SIG-M5 (cell line): ENCODE measurements around the gene PIN1.
"Not testable (repeated sequence)": the region's sequence is repeated elsewhere in the genome, so short reads cannot be mapped to it uniquely, and the experiment has no call there.

Source experiments
- DNase-seq: peaks from one replicate; lab custom pipeline; 2025; lab: John Stamatoyannopoulos, UW

PIN1 gene

DNA sequence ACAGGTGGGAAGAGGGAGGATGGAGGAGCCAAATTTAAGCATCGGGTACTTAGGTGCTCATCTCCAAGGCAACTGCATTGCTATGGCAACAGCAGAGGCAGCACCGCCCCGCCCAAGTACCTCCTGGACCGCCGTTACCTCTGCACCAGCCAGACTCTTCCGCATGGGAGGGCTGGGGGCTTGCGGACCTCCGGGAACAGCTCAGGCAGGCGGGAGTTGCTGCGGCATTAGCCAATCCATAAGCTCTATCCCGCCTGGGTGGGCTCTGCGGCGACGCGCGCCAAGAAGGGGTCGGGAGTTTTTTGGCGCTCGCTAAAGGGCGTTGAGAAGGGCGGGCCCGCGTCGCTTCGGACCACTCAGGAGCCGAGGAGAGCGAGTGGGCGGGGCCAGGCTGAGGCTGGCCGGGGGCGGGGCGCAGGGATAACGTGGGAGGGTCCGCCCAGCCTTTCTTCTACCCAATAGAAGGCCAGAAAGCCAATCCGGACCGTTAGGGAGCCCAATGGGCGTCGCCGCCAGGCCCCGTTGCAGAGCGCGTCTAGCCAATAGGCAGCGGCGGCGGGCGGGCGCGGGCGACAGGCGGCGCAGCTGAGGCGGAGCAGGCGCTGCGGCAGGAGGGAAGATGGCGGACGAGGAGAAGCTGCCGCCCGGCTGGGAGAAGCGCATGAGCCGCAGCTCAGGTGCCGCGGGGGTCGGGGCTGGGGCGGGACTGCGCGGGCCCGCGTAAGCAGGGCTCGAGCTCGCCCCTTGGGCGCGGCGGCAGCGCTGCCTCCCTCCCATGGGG lies at the start of gene PIN1:
Gene PIN1 (plus strand): TSS at position 593 of the 781 bp plus-strand sequence. CDS start 27 bp downstream, at position 620.
- DNase-seq = peak; percentile 79

DNA sequence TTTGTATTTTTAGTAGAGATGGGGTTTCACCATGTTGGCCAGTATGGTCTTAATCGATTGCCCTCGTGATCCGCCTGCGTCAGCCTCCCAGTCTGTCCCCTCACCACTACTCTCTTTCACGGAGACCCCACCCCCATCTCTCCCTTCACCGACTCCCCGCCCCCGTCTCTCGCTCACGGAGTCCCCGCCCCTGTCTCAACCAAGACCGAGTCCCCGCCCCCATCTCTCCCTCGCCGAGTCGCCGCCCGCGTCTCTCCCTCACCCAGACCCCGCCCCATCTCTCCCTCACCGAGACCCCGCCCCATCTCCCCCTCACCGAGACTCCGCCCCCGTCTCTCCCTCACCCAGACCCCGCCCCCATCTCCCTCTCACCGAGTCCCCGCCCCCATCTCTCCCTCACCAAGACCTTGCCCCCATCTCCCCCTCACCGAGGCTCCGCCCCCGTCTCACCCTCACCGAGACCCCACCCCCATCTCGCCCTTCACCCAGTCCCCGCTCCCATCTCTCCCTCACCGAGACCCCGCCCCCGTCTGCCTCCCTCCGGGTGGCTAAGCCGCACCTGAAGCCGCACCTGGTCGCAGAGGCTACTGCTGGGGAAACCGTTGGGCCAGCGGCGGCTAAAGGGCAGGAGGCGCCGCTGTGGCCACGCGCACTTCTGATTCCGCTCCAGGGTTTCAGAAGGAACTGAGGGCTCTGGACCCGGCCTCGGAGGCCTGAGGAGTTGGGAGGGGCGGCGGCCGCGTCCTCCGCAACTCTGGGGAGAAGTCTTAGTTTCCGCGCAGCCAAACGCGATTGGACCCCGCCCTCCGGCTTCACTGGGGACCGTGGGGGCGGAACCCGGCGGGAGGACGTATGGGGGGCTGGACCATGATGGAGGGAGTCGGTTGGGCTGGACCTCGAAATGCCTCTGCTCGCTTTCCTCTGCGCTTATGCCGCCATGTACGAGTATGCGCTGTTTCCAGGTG lies 49.5 kb upstream of the PIN1 start:
- DNase-seq = no peak

DNA sequence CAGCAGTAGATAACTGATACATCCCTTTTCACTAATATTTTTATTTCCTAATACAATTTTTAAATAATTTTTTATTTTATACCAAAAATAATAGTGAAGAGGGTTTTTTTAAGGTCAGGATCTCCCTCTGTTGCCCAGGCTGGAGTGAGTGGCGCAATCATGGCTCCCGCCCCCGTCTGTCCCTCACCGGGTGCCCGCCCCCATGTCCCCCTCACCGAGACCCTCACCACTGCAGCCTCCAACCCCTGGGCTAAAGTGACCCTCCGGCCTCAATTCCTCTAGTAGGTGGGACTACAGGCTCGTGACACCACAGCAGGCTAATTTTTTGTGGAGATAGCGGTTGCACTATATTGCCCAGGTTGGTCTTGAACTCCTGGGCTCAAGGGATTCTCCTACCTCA lies 48.8 kb upstream of the PIN1 start:
- no peak for DNase-seq

GRCh38 chr19:9786819-9787218 lies 48.3 kb upstream of the PIN1 start:
- DNase-seq = no peak

DNA sequence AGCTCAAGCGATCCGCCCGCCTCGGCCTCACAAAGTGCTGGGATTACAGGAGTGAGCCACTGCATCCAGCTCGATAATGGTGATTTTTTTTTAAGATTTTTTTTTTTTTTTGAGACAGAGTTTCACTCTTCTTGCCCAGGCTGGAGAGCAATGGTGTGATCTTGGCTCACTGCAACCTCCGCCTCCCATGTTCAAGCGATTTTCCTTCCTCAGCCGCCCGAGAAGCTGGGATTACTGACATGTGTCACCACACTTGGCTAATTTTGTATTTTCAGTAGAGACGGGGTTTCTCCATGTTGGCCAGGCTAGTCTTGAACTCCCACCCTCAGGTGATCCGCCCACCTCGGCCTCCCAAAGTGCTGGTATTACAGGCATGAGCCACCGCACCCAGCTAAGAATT lies 46.5 kb upstream of the PIN1 start:
- not testable (repeated sequence) for DNase-seq

DNA sequence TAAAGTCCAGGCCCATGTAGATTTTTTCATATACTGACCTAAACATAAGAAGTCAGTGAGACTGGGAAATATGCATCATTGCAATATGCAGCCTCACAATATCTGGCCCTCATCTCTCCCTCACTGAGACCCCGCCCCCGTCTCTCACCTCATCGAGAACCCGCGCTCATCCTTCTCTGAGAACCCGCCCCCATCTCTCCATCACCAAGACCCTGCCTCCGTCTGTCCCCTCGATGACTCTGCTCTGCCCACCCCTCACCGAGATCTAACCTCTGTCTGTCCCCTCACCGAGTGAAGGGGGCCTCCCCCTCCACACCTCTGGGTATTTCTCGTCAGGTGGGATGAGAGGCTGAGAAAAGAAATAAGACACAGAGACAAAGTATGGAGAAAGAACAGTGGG lies 46.1 kb upstream of the PIN1 start:
- no peak for DNase-seq

DNA sequence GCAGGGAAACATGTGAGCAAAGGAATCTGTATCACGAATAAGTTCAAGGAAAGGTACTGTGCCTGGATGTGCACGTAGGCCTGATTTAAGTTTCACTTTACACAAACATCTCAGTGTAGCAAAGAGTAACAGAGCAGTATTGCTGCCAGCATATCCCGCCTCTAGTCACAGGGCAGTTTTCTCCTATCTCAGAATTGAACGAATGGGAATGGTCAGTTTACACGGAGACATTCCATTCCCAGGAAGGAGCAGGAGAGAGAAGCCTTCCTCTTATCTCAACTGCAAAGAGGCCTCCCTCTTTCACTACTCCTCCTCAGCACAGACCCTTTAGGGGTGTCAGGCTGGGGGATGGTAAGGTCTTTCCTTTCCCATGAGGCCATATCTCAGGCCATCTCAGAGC lies 45.5 kb upstream of the PIN1 start:
- not testable (repeated sequence) for DNase-seq

DNA sequence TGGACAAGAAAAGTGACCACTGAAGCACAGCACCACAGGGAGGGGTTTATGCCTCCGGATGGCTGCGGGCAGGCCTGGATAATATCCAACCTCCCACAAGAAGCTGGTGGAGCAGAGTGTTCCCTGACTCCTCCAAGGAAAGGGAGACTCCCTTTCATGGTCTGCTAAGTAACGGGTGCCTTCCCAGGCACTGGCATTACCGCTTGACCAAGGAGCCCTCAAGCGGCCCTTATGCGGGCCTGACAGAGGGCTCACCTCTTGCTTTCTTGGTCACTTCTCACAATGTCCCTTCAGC lies 44.1 kb upstream of the PIN1 start:
- DNase-seq = not testable (repeated sequence)

- DNase-seq = no peak
Observed at GRCh38 chr19:9791552-9792205, 43.4 kb upstream of the PIN1 start.

DNA sequence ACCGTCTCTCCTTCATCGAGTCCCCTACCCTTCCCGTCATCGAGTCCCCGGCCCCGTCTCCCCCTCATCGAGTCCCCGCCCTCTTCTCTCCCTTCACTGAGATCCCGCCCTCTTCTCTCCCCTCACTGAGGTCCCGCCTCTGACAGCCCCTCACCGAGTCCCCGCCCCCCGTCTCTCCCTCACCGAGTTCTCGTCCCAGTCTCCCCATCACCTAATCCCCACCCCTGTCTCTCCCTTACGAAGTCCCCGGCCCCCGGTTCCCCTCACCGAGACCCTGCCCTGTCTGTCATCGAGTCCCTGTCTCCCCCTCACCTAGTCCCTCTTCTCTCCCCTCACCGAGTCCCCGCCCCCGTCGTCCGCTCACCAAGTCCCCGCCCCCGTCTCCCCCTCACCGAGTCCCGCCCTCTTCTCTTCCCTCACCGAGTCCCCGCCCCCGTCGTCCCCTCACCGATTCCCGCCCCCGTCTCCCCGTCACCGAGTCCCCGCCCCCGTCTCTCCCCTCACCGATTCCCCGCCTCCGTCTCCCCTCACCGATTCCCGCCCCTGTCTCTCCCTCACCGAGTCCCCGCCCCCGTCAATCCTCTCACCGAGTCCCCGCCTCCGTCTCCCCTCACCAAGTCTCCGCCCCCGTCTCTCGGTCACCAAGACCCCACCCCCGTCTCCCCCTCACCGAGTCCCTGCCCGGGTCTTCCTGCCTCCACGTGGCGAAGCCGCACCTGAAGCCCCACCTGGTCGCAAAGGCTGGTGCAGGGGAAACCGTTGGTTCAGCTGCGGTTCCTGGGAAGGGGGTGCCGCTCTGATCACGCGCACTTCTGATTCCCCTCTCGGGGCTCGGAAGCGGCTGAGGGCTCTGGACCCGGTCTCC lies 42.7 kb upstream of the PIN1 start:
- no peak for DNase-seq

DNA sequence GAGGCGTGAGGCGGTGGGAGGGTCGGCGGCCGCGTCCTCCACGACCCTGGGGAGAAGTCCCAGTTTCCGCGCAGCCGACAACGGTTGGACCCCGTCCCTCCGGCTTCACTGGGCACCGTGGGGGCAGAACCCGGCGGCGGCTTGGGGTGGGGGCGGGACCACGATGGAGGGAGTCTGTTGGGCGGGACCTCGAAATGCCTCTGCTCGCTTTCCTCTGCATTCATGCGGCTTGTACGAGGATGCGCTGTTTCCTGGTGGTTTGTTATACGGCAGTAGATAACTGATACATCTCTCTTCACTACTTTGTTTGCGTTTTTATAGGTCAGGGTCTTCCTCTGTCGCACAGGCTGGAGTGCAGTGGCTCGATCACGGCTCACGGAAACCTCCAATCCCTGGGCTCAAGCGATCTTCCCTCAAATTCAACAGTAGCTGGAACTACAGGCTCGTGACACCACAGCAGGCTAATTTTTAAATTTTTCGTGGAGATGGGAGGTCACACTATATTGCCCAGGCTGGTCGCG lies 42.0 kb upstream of the PIN1 start:
- DNase-seq = no peak

- peak; percentile 46 for DNase-seq
Observed at GRCh38 chr19:9796113-9796773, 38.9 kb upstream of the PIN1 start.

DNA sequence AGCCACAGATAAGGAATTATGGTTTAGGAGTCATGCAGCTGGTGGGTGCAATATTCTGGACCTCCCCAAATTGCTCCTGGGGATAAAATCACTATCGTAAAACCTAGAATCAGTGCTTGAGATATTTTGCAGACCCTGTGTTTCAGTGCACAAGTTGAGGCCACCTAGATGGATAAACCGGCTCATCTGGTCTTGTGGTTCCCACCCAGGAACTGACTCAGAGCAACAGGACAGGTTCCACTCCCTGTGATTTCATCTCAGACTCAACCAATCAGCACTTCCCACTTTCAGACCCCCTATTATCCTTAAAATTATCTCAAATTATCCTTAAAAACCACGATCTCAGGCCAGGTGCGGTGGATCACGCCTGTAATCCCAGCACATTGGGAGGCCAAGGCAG lies 37.2 kb upstream of the PIN1 start:
- no peak for DNase-seq

DNA sequence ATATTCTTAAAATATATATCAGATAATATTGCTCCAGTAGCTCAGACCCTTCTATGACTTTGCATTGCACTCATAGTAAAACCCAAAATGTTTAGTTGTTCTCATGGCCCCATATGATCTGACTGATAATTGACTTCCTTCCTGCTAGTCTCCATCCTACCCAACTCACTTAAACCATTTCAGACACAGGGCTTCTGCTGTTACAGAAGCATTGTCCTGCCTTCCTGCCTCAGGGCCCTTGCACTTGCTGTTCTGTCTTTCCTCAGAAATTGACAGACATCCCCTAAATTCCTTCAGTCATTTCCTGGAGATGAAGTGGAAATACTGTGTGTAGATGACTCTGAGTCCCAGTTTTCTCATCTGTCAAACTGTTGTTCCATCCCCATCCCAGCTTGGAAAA lies 36.0 kb upstream of the PIN1 start:
- no peak for DNase-seq

GRCh38 chr19:9801976-9802375 lies 33.1 kb upstream of the PIN1 start:
- no peak for DNase-seq

DNA sequence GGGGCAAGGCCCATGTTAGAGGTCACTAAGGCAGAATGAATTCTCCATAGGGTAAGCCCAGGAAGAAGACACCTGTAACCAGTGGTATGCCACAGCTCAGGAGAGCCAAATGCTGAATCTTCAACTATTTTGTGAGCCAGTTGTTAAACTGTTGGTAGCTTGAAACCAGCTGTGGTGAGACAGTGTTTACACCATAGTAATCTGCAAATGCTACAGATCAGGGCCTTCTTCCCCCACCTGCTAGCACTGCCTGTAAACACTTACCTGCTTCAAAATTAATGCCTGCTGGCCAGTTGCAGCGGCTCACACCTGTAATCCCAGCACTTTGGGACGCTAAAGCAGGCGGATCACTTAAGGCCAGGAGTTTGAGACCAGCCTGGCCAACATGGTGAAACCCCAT lies 28.3 kb upstream of the PIN1 start:
- DNase-seq = no peak

DNA sequence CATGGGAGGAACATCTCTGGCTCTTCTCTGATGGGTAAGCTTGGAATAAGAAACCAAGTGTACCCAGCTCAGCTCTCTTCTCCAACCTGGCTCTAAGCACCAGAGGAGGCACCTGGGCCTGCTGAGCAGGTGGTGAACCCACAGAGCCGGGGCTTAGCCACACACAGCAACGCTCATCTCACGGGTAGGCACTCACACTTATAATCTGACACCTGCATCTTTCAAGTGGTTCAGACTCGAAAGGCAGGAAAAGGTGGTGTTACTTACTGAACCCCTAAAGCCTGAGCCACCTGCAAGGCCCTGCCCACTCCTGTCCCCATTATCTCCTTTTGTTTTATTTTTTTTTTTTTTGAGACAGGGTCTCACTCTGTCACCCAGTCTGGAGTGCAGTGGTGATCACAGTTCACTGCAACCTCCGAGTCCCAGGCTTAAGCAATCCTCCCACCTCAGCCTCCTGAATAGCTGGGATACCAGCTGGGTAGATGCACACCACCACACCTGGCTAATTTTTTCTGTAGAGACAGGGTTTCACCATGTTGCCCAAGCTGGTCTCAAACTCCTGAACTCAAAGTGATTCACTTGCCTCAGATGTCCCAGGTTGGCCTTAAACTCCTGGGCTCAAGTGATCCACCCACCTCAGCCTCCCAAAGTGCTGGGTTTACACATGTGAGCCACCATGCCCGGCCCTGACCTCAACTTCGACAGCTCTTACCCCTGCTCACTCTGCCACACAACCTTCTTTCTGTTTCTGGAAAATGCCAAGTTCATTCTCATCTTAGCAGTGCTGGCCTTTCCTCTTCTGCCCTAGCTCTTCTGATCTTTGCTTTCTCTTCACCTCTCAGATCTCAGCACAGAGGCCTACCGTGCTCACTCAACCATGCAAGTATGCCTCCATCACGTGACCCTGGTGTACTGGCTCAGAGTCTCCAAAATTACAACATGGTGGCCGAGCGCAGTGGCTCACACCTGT lies 26.0 kb upstream of the PIN1 start:
- DNase-seq = no peak

DNA sequence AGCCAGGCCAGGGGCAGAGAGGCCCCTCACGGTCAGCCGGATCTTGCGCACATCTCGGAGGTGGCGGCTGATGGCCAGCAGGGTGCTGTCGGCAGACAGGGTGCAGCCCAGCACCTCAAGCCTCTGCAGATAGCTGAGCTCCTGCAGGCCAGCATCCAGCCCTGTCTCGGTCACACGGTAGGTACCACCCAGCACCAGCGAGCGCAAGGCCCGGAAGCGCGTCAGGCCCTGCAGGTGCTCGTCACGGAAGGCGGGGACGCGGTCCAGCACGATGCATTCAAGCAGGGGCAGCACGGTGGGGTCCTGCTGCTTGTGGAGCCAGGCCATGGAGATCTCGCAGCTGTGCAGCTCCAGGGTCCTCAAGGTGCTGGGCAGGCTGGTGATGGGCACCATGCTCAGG lies 24.0 kb upstream of the PIN1 start:
- no peak for DNase-seq

DNA sequence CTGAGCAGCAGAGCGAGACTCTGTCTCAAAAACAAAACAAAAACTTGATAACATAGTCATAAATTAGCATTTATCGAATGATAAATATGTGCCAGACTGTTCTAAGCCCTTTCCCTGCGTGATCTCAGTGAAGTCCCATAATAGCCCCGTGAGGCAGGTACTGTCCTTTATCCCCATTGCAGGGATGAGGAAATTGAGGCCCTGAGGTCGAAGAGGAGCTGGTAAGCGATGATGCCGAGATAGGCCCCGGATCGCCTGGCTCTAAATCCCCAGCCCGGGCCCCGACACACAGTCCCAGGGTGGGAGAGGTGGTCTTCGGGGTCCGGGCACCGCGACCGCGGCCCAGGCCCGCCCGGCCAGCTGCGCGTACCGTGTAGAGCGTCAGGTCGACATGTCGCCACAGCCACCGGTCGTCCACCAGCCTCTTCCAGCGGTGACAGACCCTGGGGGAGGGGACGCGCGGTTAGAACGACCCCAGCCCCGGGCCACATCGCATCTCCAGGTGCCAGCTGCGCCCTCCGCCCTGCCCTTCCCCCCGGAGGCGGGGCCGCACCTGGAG lies 16.9 kb upstream of the PIN1 start:
- no peak for DNase-seq
